ENCODE measurements around the gene MTX1.

DNA sequence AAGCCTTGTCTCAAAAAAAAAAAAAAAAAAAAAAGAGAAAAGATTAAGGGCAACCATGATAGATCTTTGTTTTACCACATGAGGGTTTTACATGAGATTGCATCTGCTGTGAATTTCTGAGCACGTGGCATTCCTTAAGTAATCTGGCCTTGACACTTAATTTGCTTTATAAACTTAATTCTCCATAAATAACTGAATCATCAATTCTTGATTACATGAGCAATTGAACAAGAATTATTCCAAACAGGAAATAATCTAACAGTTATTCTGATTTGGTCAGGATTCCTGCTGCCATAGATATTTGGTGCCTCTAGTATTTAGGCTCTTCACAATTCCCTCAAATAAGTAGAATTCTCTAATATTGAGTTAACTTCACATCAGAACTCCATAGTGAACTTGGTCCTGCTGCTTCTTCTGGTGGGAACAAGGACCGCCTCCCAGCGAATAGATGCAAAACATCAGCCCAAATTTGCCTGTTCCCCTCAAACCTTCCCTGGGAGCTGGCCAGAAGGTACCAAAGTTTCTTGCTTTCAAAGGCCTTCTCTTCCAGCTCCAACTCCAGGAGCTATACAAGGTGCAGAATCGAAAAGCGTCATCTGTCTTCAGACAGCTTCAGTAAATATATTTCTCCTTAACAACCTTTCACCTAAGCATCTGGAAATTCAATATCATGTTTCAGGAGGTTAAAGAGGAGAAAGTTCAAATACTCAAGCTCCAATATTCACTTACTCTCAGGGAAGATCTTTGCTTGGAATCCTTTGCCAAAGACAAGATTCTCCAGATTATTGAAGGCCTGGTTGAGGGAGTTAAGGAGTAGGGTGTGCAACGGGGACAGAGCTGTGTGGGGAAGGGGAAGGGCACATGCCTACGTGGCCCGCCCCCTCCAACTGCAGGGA lies 36.4 kb upstream of the MTX1 start:
- no peak for TF ChIP-seq SOX6 (IDR thresholded peaks at IDR 0.05)
- TF ChIP-seq, protein P1, sequence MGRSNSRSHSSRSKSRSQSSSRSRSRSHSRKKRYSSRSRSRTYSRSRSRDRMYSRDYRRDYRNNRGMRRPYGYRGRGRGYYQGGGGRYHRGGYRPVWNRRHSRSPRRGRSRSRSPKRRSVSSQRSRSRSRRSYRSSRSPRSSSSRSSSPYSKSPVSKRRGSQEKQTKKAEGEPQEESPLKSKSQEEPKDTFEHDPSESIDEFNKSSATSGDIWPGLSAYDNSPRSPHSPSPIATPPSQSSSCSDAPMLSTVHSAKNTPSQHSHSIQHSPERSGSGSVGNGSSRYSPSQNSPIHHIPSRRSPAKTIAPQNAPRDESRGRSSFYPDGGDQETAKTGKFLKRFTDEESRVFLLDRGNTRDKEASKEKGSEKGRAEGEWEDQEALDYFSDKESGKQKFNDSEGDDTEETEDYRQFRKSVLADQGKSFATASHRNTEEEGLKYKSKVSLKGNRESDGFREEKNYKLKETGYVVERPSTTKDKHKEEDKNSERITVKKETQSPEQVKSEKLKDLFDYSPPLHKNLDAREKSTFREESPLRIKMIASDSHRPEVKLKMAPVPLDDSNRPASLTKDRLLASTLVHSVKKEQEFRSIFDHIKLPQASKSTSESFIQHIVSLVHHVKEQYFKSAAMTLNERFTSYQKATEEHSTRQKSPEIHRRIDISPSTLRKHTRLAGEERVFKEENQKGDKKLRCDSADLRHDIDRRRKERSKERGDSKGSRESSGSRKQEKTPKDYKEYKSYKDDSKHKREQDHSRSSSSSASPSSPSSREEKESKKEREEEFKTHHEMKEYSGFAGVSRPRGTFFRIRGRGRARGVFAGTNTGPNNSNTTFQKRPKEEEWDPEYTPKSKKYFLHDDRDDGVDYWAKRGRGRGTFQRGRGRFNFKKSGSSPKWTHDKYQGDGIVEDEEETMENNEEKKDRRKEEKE (IDR thresholded peaks at IDR 0.05; ENCODE audit: borderline replicate concordance in 1 of 2, control insufficient read depth in 1 of 2, low read depth in 2 of 2, low read length in 1 of 2): no peak
- TF ChIP-seq, protein P2, sequence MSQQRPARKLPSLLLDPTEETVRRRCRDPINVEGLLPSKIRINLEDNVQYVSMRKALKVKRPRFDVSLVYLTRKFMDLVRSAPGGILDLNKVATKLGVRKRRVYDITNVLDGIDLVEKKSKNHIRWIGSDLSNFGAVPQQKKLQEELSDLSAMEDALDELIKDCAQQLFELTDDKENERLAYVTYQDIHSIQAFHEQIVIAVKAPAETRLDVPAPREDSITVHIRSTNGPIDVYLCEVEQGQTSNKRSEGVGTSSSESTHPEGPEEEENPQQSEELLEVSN (IDR thresholded peaks at IDR 0.05; ENCODE audit: borderline replicate concordance in 1 of 2, extremely low read depth in 1 of 2, insufficient read depth in 1 of 2, insufficient read length in 1 of 2, low read depth in 1 of 2, low read length in 1 of 2, poor library complexity in 1 of 2, severe bottlenecking in 1 of 2): no peak
- no peak for TF ChIP-seq SMAD3 (CRISPR knock-in tag; conservative IDR thresholded peaks at IDR 0.05)
- TF ChIP-seq ZNF780A (CRISPR knock-in tag; IDR thresholded peaks at IDR 0.05): no peak
- no peak for TF ChIP-seq ZZZ3 (IDR thresholded peaks at IDR 0.05)
- no peak for TF ChIP-seq POLR2AphosphoS5 (IDR thresholded peaks at IDR 0.05; ENCODE audit: control insufficient read depth, insufficient read depth, low read depth, low read length)
- no peak; the same call in 1 of the 2 replicates for TF ChIP-seq KAT7 (CRISPR knock-in tag; IDR thresholded peaks at IDR 0.05; ENCODE audit: borderline replicate concordance)
- TF ChIP-seq GTF2F1 (IDR thresholded peaks at IDR 0.05; ENCODE audit: low read depth, low read length): no peak
- TF ChIP-seq CBFA2T2 (conservative IDR thresholded peaks at IDR 0.05): no peak
- TF ChIP-seq HNRNPH1 (optimal IDR thresholded peaks at IDR 0.05; ENCODE audit: low read depth, low read length): no peak

Data from K562 (cell line).